Measurements from ENCODE around the gene BTBD8. TPM values are rescaled to one million over a fixed set of nuclear protein-coding genes. Genes with fewer than 3 reads are reported as not detected.
"Not testable (repeated sequence)": the region's sequence is repeated elsewhere in the genome, so short reads cannot be mapped to it uniquely, and the experiment has no call there.

Gene BTBD8
- total and polyA plus RNA-seq, 2 of the 4 experiments (the other 2 are of a cell fraction) = 0.94 to 2.0 TPM

DNA sequence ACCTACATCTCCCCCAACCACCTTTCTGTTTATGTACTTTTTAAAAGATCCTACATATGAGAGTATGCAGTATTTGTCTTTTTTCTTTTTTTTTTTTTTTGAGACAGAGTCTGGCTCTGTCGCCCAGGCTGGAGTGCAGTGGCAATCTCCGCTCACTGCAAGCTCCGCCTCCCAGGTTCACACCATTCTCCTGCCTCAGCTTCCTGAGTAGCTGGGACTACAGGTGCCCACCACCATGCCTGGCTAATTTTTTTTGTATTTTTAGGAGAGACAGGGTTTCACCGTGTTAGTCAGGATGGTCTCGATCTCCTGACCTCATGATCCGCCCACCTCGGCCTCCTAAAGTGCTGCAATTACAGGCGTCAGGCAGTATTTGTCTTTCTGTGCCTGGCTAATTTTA lies 2.1 kb upstream of the BTBD8 start:
- POLR2A ChIA-PET (ENCODE audit: unreplicated experiment); CTCF ChIA-PET: not testable (repeated sequence)

More for the DNA sequence above, 2.1 kb upstream of the BTBD8 start:
- H3K14ac ChIP-seq (replicated peaks; ENCODE audit: low read depth, low read length); H3K4me1 ChIP-seq (ENCODE audit: control insufficient read depth, insufficient read depth, low read length); H3K4ac ChIP-seq (ENCODE audit: low read depth, low read length); H3K56ac ChIP-seq (ENCODE audit: extremely low read depth, insufficient read depth, low read length); H4K20me1 ChIP-seq (ENCODE audit: insufficient read depth, low read length); H3K4me2 ChIP-seq (ENCODE audit: low read depth, low read length); H2BK15ac ChIP-seq (ENCODE audit: low read depth, low read length); H3K9me1 ChIP-seq (ENCODE audit: insufficient read depth, low read length); intact Hi-C loops (cut with micrococcal nuclease); H2BK120ac ChIP-seq (ENCODE audit: low read depth, low read length); H4K5ac ChIP-seq (ENCODE audit: low read depth, low read length); DNase-seq; H4K8ac ChIP-seq (ENCODE audit: low read depth in 2 of 2, low read length in 2 of 2); H3K9me3 ChIP-seq (ENCODE audit: control insufficient read depth, insufficient read depth, low read length); dilution Hi-C loops (cut with HindIII; ENCODE audit: low sequenced_read_pairs, unreplicated experiment); H2AK9ac ChIP-seq (replicated peaks; ENCODE audit: low read depth, low read length, poor library complexity); ATAC-seq (ENCODE audit: low read depth); H3K27ac ChIP-seq (ENCODE audit: insufficient read depth, low read length); H4K91ac ChIP-seq (ENCODE audit: insufficient read depth, low read depth, low read length); H3K9ac ChIP-seq (ENCODE audit: low read depth, low read length); H3K18ac ChIP-seq (ENCODE audit: low read depth, low read length); BruUV-seq (replicated peaks); H2BK20ac ChIP-seq (ENCODE audit: low read depth, low read length); H3K27me3 ChIP-seq (ENCODE audit: control insufficient read depth, insufficient read depth, low read length); in situ Hi-C loops (cut with MboI; ENCODE audit: low sequenced_read_pairs); H3K4me3 ChIP-seq (ENCODE audit: insufficient read depth, low read depth, low read length); H3K79me1 ChIP-seq (ENCODE audit: low read depth in 1 of 2, low read length in 2 of 2); H2BK5ac ChIP-seq (ENCODE audit: low read depth, low read length, poor library complexity, severe bottlenecking); H3K23ac ChIP-seq (ENCODE audit: low read depth, low read length); H3K36me3 ChIP-seq (ENCODE audit: control insufficient read depth, insufficient read depth, low read length); H2AK5ac ChIP-seq (ENCODE audit: low read depth, low read length); H2AFZ ChIP-seq (replicated peaks; ENCODE audit: low read length, poor library complexity): not testable (repeated sequence)
- WGBS, 2 experiments (ENCODE audit: extremely low coverage in 2 of 2, insufficient read length in 1 of 2) = no CpG with 5 or more reads among the region's 8 CpGs

All from IMR-90 (cell line).